GM23248 (cell line): Measurements from ENCODE around the gene MEIS2.

Experiments
- EZH2 ChIP-seq: fragments of 200-600 bp; sonication (generic); IDR thresholded peaks from 2 replicates; pipeline ENCODE4 v1.6.1; 2018; ENCODE audit warnings: antibody characterized with exemption, mild to moderate bottlenecking; ENCODE audit not compliant: insufficient read depth, poor library complexity, severe bottlenecking
- EZH2phosphoT487 ChIP-seq: fragments of 200-600 bp; sonication (generic); IDR thresholded peaks from 2 replicates; pipeline ENCODE4 v1.6.1; 2018; ENCODE audit warnings: antibody characterized with exemption, moderate library complexity, mild to moderate bottlenecking, low read depth; ENCODE audit not compliant: insufficient read depth

- TF ChIP-seq EZH2 (no peak), EZH2phosphoT487 (no peak)
These were observed 85.8 kb downstream of the MEIS2 start for GRCh38 chr15:37014566-37014965.
